HCT116 (cell line): Measurements from ENCODE around the gene RNF220. TPM values are rescaled to one million over a fixed set of nuclear protein-coding genes. Genes with fewer than 3 reads are reported as not detected.

Experiments used
- ATAC-seq: fragments of 200-7000 bp; cut with Tn5 transposase; 2 replicates; pipeline ENCODE4 v1.9.1; 2020; ENCODE audit warnings: mild to moderate bottlenecking, moderate library complexity
- BruUV-seq: library from RNA; stranded (reverse); fragments of 400-500 nt; replicated peaks from 2 replicates; lab custom pipeline; 2021; lab: Mats Ljungman, UMichigan
- CTCF ChIA-PET: fragments of 300-600 bp; sonication (Branson Sonifier 250); formaldehyde crosslinking; loops from one replicate; lab custom pipeline; 2021; ENCODE audit warnings: antibody characterized with exemption; lab: Charles Lee
- POLR2A ChIA-PET: fragments of 300-600, 350-600 bp; sonication (Branson Sonifier 250); formaldehyde crosslinking; loops from one replicate; lab custom pipeline; 2021; ENCODE audit warnings: antibody characterized with exemption; lab: Charles Lee
- RAD21 ChIA-PET, 2 experiments: fragments of 300-600 bp; sonication (Branson Sonifier 250); formaldehyde crosslinking; loops; one replicate each; lab custom pipeline; 2023; ENCODE audit warnings: low total read pairs in 2 of 2; ENCODE audit not compliant: uncharacterized antibody in 2 of 2, unreplicated experiment in 2 of 2, low non-redundant PET in 1 of 2; lab: Charles Lee
- DNase-seq: peaks from one replicate; pipeline ENCODE4 v3.0.0-alpha.2; 2010; ENCODE audit warnings: low read depth, low spot score
- H2AFZ ChIP-seq: fragments of 200-600 bp; shearing (Covaris generic), sonication (generic); 2 replicates; pipeline ENCODE4 v1.6.1; 2017; ENCODE audit warnings: low read depth, mixed run types, mixed read lengths, antibody characterized with exemption, low read length; ENCODE audit not compliant: poor library complexity, severe bottlenecking
- H3K27ac ChIP-seq: 2 replicates; pipeline ENCODE4 v1.5.1; 2012; ENCODE audit warnings: low read depth, low read length
- H3K27me3 ChIP-seq: fragments of 200-600 bp; sonication (generic); 2 replicates; pipeline ENCODE4 v1.6.1; 2016; ENCODE audit warnings: mixed run types, low read length, mixed read lengths; ENCODE audit not compliant: insufficient read depth
- H3K36me3 ChIP-seq, 2 experiments: fragments of 200-500 bp in 1 of 2; fragments of 200-600 bp in 1 of 2; sonication (Bioruptor generic) in 1 of 2; sonication (generic) in 1 of 2; 2 replicates each; pipeline versions ENCODE4 v1.5.1 to v1.6.1; 2014 to 2016; ENCODE audit warnings: low read length in 2 of 2, inconsistent platforms in 1 of 2, mixed read lengths in 1 of 2, mixed run types in 1 of 2; ENCODE audit not compliant: insufficient read depth in 2 of 2, control insufficient read depth in 1 of 2
- H3K4me1 ChIP-seq, 2 experiments: fragments of 200-600 bp in 1 of 2; sonication (generic) in 1 of 2; 2 replicates each; pipeline versions ENCODE4 v1.5.1 to v1.6.1; 2012 to 2017; ENCODE audit warnings: low read length in 2 of 2, inconsistent platforms in 1 of 2, mild to moderate bottlenecking in 1 of 2, mixed read lengths in 1 of 2, mixed run types in 1 of 2, moderate library complexity in 1 of 2; ENCODE audit not compliant: insufficient read depth in 2 of 2, control insufficient read depth in 1 of 2
- H3K4me2 ChIP-seq: fragments of 200-600 bp; sonication (generic); 2 replicates; pipeline ENCODE4 v1.6.1; 2017; ENCODE audit warnings: mixed run types, low read length, mixed read lengths
- H3K4me3 ChIP-seq, 2 experiments: fragments of 200-600 bp in 1 of 2; sonication (generic) in 1 of 2; replicated peaks in 1 of 2; 2 replicates each; pipeline ENCODE4 v1.5.1; 2011 to 2016; ENCODE audit warnings: low read length in 2 of 2, control low read depth in 1 of 2, low read depth in 1 of 2, mild to moderate bottlenecking in 1 of 2, mixed read lengths in 1 of 2, mixed run types in 1 of 2
- H3K79me2 ChIP-seq: fragments of 200-600 bp; sonication (generic); 2 replicates; pipeline ENCODE4 v1.6.1; 2017; ENCODE audit warnings: mild to moderate bottlenecking, mixed run types, low read length, moderate library complexity, mixed read lengths; ENCODE audit not compliant: insufficient read depth
- H3K9ac ChIP-seq: fragments of 200-600 bp; sonication (generic); 2 replicates; pipeline ENCODE4 v1.6.1; 2016; ENCODE audit warnings: low read length, mixed read lengths
- H3K9me2 ChIP-seq: fragments of 200-600 bp; sonication (generic), shearing (Covaris generic); 2 replicates; pipeline ENCODE4 v1.6.1; 2017; ENCODE audit warnings: mixed run types, mild to moderate bottlenecking, moderate library complexity; ENCODE audit not compliant: insufficient read depth
- H3K9me3 ChIP-seq, 2 experiments: fragments of 200-500 bp in 1 of 2; fragments of 200-600 bp in 1 of 2; sonication (Bioruptor generic) in 1 of 2; sonication (generic) in 1 of 2; 2 replicates each; pipeline ENCODE4 v1.6.1; 2014 to 2017; ENCODE audit warnings: low read length in 2 of 2, mixed read lengths in 2 of 2, inconsistent platforms in 1 of 2, low read depth in 1 of 2, mild to moderate bottlenecking in 1 of 2, mixed run types in 1 of 2, moderate library complexity in 1 of 2; ENCODE audit not compliant: control insufficient read depth in 1 of 2, insufficient read depth in 1 of 2
- H4K20me1 ChIP-seq: fragments of 200-600 bp; sonication (generic), shearing (Covaris generic); 2 replicates; pipeline ENCODE4 v1.6.1; 2017; ENCODE audit warnings: mixed run types, mild to moderate bottlenecking, moderate library complexity; ENCODE audit not compliant: insufficient read depth
- ATF3 ChIP-seq: IDR thresholded peaks from 2 replicates; pipeline ENCODE4 v1.6.1; 2012
- CBX3 ChIP-seq: IDR thresholded peaks from 2 replicates; pipeline ENCODE4 v1.6.1; 2012; ENCODE audit warnings: low read depth
- CEBPB ChIP-seq: IDR thresholded peaks from 2 replicates; pipeline ENCODE4 v1.6.1; 2012; ENCODE audit warnings: low read depth
- ELF1 ChIP-seq: IDR thresholded peaks from 2 replicates; pipeline ENCODE4 v1.6.1; 2012; ENCODE audit warnings: low read depth, borderline replicate concordance
- EZH2 ChIP-seq: fragments of 200-600 bp; sonication (generic); IDR thresholded peaks from 2 replicates; pipeline ENCODE4 v1.6.1; 2017; ENCODE audit warnings: antibody characterized with exemption, mixed run types
- JUND ChIP-seq: IDR thresholded peaks from 2 replicates; pipeline ENCODE4 v1.6.1; 2012
- POLR2A ChIP-seq: IDR thresholded peaks from 2 replicates; pipeline ENCODE4 v1.7.0; 2011; ENCODE audit warnings: borderline replicate concordance; ENCODE audit not compliant: insufficient read depth, insufficient read length; ENCODE audit errors: extremely low read depth
- POLR2AphosphoS5 ChIP-seq: IDR thresholded peaks from 2 replicates; pipeline ENCODE4 v1.6.1; 2011; ENCODE audit warnings: mild to moderate bottlenecking, low read depth, low read length, moderate library complexity
- RAD21 ChIP-seq: IDR thresholded peaks from 2 replicates; pipeline ENCODE4 v1.6.1; 2012; ENCODE audit warnings: low read depth, mild to moderate bottlenecking
- SP1 ChIP-seq: IDR thresholded peaks from 2 replicates; pipeline ENCODE4 v1.6.1; 2012; ENCODE audit warnings: low read depth
- SRF ChIP-seq: IDR thresholded peaks from 2 replicates; pipeline ENCODE4 v1.6.1; 2012; ENCODE audit warnings: low read depth
- YY1 ChIP-seq: IDR thresholded peaks from 2 replicates; pipeline ENCODE4 v1.6.1; 2011; ENCODE audit warnings: low read length, low read depth, moderate library complexity, mild to moderate bottlenecking; ENCODE audit not compliant: insufficient replicate concordance; ENCODE audit errors: extremely low read depth
- ZFX ChIP-seq: fragments of 450-650 bp; IDR thresholded peaks from 2 replicates; pipeline ENCODE4 v1.6.1; 2017
- ZNF274 ChIP-seq: fragments of 200-500 bp; sonication (Bioruptor generic); IDR thresholded peaks from 2 replicates; pipeline ENCODE4 v1.6.1; 2014; ENCODE audit warnings: mild to moderate bottlenecking, low read depth, low read length, inconsistent platforms
- intact Hi-C: fragments of 100-400 bp; cut with micrococcal nuclease; formaldehyde crosslinking; loops from 2 replicates; pipeline ENCODE4 v1.10.0; 2022
- total RNA-seq: library from RNA; stranded (reverse); gene quantifications from one replicate; pipeline ENCODE4 v1.2.1, GENCODE V29; 2021; ENCODE audit not compliant: unreplicated experiment

Gene RNF220
- total RNA-seq, 1 experiment from 2014 or later, result 84.5 TPM

DNA sequence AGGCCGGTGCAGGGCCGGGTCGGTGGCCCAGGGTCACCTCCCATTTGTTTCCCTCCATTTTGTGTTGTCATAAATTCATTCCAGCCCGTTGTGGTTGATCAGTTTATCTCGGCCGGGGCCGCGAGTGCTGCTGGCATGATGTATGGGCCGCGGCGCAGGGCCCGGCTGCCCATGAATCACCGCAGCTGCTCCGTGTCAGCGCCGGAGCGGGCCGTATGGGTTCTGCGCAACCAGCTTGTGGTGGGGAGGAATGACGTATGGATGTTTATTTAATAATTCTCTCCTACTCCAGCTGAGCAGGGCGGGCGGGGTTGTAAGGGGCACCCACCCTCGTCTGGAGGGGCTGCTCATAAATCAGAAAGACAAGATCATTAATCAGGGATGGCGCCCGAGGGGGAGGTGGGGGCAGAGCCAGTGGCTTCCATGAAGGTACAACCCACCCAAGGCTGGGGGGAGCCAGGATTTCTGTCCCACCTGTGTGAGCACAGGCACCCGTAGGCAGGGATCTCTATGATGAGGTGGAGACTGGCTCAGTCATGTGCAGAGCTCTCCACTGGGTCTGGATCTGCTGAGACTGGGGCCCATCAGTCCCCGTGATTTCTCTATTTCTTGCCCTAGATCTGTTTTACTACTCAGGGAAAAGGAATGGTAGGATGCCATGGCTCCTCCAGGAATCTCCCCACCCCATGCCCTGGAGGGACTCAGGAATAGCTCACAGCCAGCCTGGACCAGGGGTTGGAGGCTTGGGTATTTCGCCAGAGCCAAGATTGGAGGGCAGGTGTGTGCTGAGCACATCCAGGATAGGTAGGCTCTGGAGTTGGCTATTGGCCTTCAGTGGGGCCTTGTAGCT, 241.4 kb downstream of the RNF220 start:
- Histone ChIP-seq H3K27me3 (no peaks in the 10 kb centered on the region), H2AFZ (no peak overlapping the region), H3K9me2 (no peaks in the 10 kb centered on the region), H3K4me1 (no peaks in the 10 kb centered on the region), H3K27ac (no peak overlapping the region), H3K4me3 (no peak overlapping the region), H3K36me3 (peaks cover 29 to 30% of the 10 kb centered on the region in 2 experiments; a peak in 3 of 4 replicates), H4K20me1 (no peaks in the 10 kb centered on the region), H3K9ac (no peak overlapping the region), H3K9me3 (no peaks in the 10 kb centered on the region), H3K79me2 (no peaks in the 10 kb centered on the region), H3K4me2 (no peak overlapping the region)
- RAD21 ChIA-PET, result no interaction called here
- no TSS peak for BruUV-seq
- intact Hi-C loops, result no loop called here
- no peak for ATAC-seq
- CTCF ChIA-PET, result interaction anchor here (1.4 kb wide), 1 partner anchor 9 kb away, joined by 3 read pairs; no protein-coding TSS in a partner anchor
- TF ChIP-seq ATF3 (no peak), POLR2A (no peak), POLR2AphosphoS5 (no peak), SRF (no peak), CBX3 (no peak), RAD21 (no peak), YY1 (no peak), EZH2 (no peak), ELF1 (no peak), ZFX (no peak), CEBPB (no peak), JUND (no peak), ZNF274 (no peak), SP1 (no peak)
- no peak for DNase-seq
- POLR2A ChIA-PET, result no interaction called here
